K562 (cell line): ENCODE data around the gene C2CD2. TPM values are rescaled to one million over a fixed set of nuclear protein-coding genes. Genes with fewer than 3 reads are reported as not detected.

ENCODE experiments used
- BCOR ChIP-seq: fragments of 450-650 bp; IDR thresholded peaks from 2 replicates; pipeline ENCODE4 v1.6.1; 2016
- E2F5 ChIP-seq: sonication (generic); formaldehyde crosslinking; IDR thresholded peaks from 2 replicates; pipeline ENCODE4 v1.8.0; 2022; ENCODE audit warnings: mild to moderate bottlenecking, missing genetic modification reagents
- ERF ChIP-seq: fragments of 450-650 bp; formaldehyde crosslinking; IDR thresholded peaks from 2 replicates; pipeline ENCODE4 v1.4.0; 2020; ENCODE audit warnings: mild to moderate bottlenecking, mixed read lengths
- FOSL1 ChIP-seq: fragments of 200-800 bp; sonication (Bioruptor generic); conservative IDR thresholded peaks from 2 replicates; pipeline ENCODE4 v1.6.1; 2016; ENCODE audit warnings: missing genetic modification characterization, missing compliant biosample characterization
- HNRNPK ChIP-seq: fragments of 200-400 bp; formaldehyde crosslinking; IDR thresholded peaks from one replicate; pipeline ENCODE4 v1.6.1; 2018; ENCODE audit warnings: mild to moderate bottlenecking, low read depth, low read length; ENCODE audit not compliant: poor library complexity, severe bottlenecking
- MXD1 ChIP-seq: fragments of 250-450 bp; sonication (Bioruptor Pico); IDR thresholded peaks from 2 replicates; pipeline ENCODE4 v1.8.0; 2021; ENCODE audit warnings: borderline replicate concordance, mild to moderate bottlenecking, moderate library complexity; ENCODE audit not compliant: poor library complexity, severe bottlenecking
- NR2C1 ChIP-seq, 2 experiments: fragments of 450-650 bp; IDR thresholded peaks; 2 replicates each; pipeline ENCODE4 v1.6.1; 2017; ENCODE audit warnings: mild to moderate bottlenecking in 2 of 2, antibody characterized with exemption in 1 of 2, inconsistent platforms in 1 of 2, missing compliant biosample characterization in 1 of 2, missing genetic modification characterization in 1 of 2
- OTX1 ChIP-seq: fragments of 450-650 bp; formaldehyde crosslinking; IDR thresholded peaks from 2 replicates; pipeline ENCODE4 v1.4.0; 2022; ENCODE audit warnings: mild to moderate bottlenecking
- PTBP1 ChIP-seq: fragments of 200-400 bp; formaldehyde crosslinking; IDR thresholded peaks from 2 replicates; pipeline ENCODE4 v1.6.1; 2017; ENCODE audit warnings: low read depth, low read length
- REST ChIP-seq, 2 experiments: fragments of 450-650 bp; formaldehyde crosslinking in 1 of 2; IDR thresholded peaks; 2 replicates each; pipeline versions ENCODE4 v1.4.0 to v1.6.1; 2014 to 2020; ENCODE audit warnings: mild to moderate bottlenecking in 2 of 2, borderline replicate concordance in 1 of 2, low read depth in 1 of 2
- SMARCE1 ChIP-seq: fragments of 450-650 bp; IDR thresholded peaks from 2 replicates; pipeline ENCODE4 v1.7.1; 2016; ENCODE audit warnings: mild to moderate bottlenecking
- TSHZ1 ChIP-seq: fragments of 250-450 bp; sonication (Bioruptor Pico); IDR thresholded peaks from 2 replicates; pipeline ENCODE4 v1.4.0; 2020; ENCODE audit warnings: mild to moderate bottlenecking, moderate library complexity
- ZNF436 ChIP-seq: fragments of 250-450, 450-650 bp; sonication (Bioruptor Pico); formaldehyde crosslinking; IDR thresholded peaks from 2 replicates; pipeline ENCODE4 v1.7.0; 2020; ENCODE audit warnings: mild to moderate bottlenecking
- polyA plus RNA-seq, 8 experiments: library from polyadenylated mRNA; depleted of rRNA in 4 of 8; stranded (reverse) in 5 of 8; unstranded in 3 of 8; fragments of >200 nt; fragmentation: Nextera tagmentation in 2 of 8; fragmentation: Illumina TruSeq in 1 of 8; extraction: Ambion mirVana in 2 of 8; extraction: Trizol in 1 of 8; gene quantifications; 2 replicates each; pipeline versions ENCODE4 v1.2.1 to v1.2.3, GENCODE V29; 2011 to 2014; ENCODE audit warnings: inconsistent platforms in 1 of 8, missing spikeins in 1 of 8
- total RNA-seq, 7 experiments: library from RNA; depleted of rRNA in 6 of 7; stranded (reverse); fragments of >200 nt in 6 of 7; fragmentation: Illumina TruSeq in 2 of 7; extraction: Trizol in 2 of 7; gene quantifications; 2 replicates each; pipeline versions ENCODE4 v1.2.1 to v1.2.3, GENCODE V29; 2011 to 2021; ENCODE audit warnings: low replicate concordance in 1 of 7

Gene C2CD2
- total and polyA plus RNA-seq, 9 of the 15 experiments (the other 6 are each of a cell fraction or from before 2014, with no cell fraction given): 1.3 to 21.6 (median 12.1) TPM

- TF ChIP-seq TSHZ1 (CRISPR knock-in tag): no peak
- TF ChIP-seq FOSL1 (tag): peak; percentile 40; the same call in 1 of the 2 replicates
- no peak for TF ChIP-seq NR2C1 (IDR thresholded peaks at IDR 0.05)
- TF ChIP-seq NR2C1 (tag; IDR thresholded peaks at IDR 0.05): no peak
- peak; percentile 22; the same call in 1 of the 2 replicates for TF ChIP-seq BCOR
- peak; percentile 41 for TF ChIP-seq MXD1
- no peak for TF ChIP-seq HNRNPK
- 0 out of 2 replicates have a peak, but pooled peaks have one; percentile 52 for TF ChIP-seq ERF (CRISPR knock-in tag)
- no peak for TF ChIP-seq SMARCE1
- peak; percentile 13; the same call in 1 of the 2 replicates for TF ChIP-seq REST (IDR thresholded peaks at IDR 0.05; ENCODE audit: borderline replicate concordance)
- no peak for TF ChIP-seq REST (CRISPR knock-in tag; IDR thresholded peaks at IDR 0.05; ENCODE audit: low read depth)
- no peak for TF ChIP-seq ZNF436 (CRISPR knock-in tag)
- no peak for TF ChIP-seq OTX1 (CRISPR knock-in tag)
- no peak for TF ChIP-seq PTBP1
- no peak for TF ChIP-seq E2F5 (CRISPR knock-in tag)
Measured at GRCh38 chr21:41953831-41954653, at the start of gene C2CD2 (continued).
